Progenitor cell of endocrine pancreas (in vitro differentiated cells): ENCODE results near the gene C1S. TPM values are rescaled to one million over a fixed set of nuclear protein-coding genes. Genes with fewer than 3 reads are reported as not detected.

Experiments used
- DNase-seq: peaks from one replicate; pipeline ENCODE4 v3.0.0; 2021; ENCODE audit warnings: low spot score; ENCODE audit not compliant: unreplicated experiment
- H3K27ac Mint-ChIP-seq: 2 replicates; pipeline ENCODE4 v1.8.0; 2021; ENCODE audit warnings: mild to moderate bottlenecking, moderate library complexity, mixed read lengths
- H3K27me3 Mint-ChIP-seq: 2 replicates; pipeline ENCODE4 v1.8.0; 2021; ENCODE audit warnings: mixed read lengths
- H3K36me3 Mint-ChIP-seq: 2 replicates; pipeline ENCODE4 v1.8.0; 2022; ENCODE audit warnings: mixed read lengths; ENCODE audit not compliant: insufficient read depth
- H3K4me1 Mint-ChIP-seq: 2 replicates; pipeline ENCODE4 v1.8.0; 2021; ENCODE audit warnings: low read depth, mixed read lengths
- H3K4me3 Mint-ChIP-seq: 2 replicates; pipeline ENCODE4 v1.8.0; 2021; ENCODE audit warnings: low read depth, mild to moderate bottlenecking, moderate library complexity, mixed read lengths
- H3K9me3 Mint-ChIP-seq: 2 replicates; pipeline ENCODE4 v1.8.0; 2021; ENCODE audit warnings: low read depth, mixed read lengths
- total RNA-seq: library from RNA; stranded (reverse); gene quantifications from 2 replicates; pipeline ENCODE4 v1.2.1, GENCODE V29; 2021
- TF ChIP-seq, protein P1 (sequence below): fragments of 200-600 bp; sonication (generic); IDR thresholded peaks from one replicate; pipeline ENCODE4 v1.5.0; 2021; ENCODE audit warnings: antibody characterized with exemption, mild to moderate bottlenecking; ENCODE audit not compliant: unreplicated experiment

The C1S gene
- total RNA-seq, 1 donor from 2014 or later: 4.1 TPM

- H3K27me3 Mint-ChIP-seq: peaks cover 14% of the 10 kb centered on the region
- DNase-seq: no peak
- H3K9me3 Mint-ChIP-seq: no peaks in the 10 kb centered on the region
- H3K27ac Mint-ChIP-seq: no peak overlapping the region
- peaks cover 12% of the 10 kb centered on the region for H3K4me1 Mint-ChIP-seq
- TF ChIP-seq, protein P1, sequence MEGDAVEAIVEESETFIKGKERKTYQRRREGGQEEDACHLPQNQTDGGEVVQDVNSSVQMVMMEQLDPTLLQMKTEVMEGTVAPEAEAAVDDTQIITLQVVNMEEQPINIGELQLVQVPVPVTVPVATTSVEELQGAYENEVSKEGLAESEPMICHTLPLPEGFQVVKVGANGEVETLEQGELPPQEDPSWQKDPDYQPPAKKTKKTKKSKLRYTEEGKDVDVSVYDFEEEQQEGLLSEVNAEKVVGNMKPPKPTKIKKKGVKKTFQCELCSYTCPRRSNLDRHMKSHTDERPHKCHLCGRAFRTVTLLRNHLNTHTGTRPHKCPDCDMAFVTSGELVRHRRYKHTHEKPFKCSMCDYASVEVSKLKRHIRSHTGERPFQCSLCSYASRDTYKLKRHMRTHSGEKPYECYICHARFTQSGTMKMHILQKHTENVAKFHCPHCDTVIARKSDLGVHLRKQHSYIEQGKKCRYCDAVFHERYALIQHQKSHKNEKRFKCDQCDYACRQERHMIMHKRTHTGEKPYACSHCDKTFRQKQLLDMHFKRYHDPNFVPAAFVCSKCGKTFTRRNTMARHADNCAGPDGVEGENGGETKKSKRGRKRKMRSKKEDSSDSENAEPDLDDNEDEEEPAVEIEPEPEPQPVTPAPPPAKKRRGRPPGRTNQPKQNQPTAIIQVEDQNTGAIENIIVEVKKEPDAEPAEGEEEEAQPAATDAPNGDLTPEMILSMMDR: no peak
- H3K36me3 Mint-ChIP-seq: no peaks in the 10 kb centered on the region
- H3K4me3 Mint-ChIP-seq: no peak overlapping the region
Observed at GRCh38 chr12:7064516-7064915, 4.0 kb downstream of the C1S start.

GRCh38 chr12:7065073-7065623, 4.6 kb downstream of the C1S start:
- peaks cover 14% of the 10 kb centered on the region for H3K27me3 Mint-ChIP-seq
- no peaks in the 10 kb centered on the region for H3K36me3 Mint-ChIP-seq
- DNase-seq: no peak
- H3K27ac Mint-ChIP-seq: no peak overlapping the region
- no peak overlapping the region for H3K4me3 Mint-ChIP-seq
- H3K9me3 Mint-ChIP-seq: no peaks in the 10 kb centered on the region
- peaks cover 7% of the 10 kb centered on the region for H3K4me1 Mint-ChIP-seq
- TF ChIP-seq, protein P1: no peak

- H3K4me1 Mint-ChIP-seq: peaks cover 1% of the 10 kb centered on the region
- DNase-seq: no peak
- H3K27ac Mint-ChIP-seq: no peak overlapping the region
- H3K27me3 Mint-ChIP-seq: peaks cover 8% of the 10 kb centered on the region
- TF ChIP-seq, protein P1: no peak
- no peaks in the 10 kb centered on the region for H3K36me3 Mint-ChIP-seq
- H3K4me3 Mint-ChIP-seq: no peak overlapping the region
- H3K9me3 Mint-ChIP-seq: no peaks in the 10 kb centered on the region
Observed at GRCh38 chr12:7066596-7066995, 6.1 kb downstream of the C1S start.

GRCh38 chr12:7067096-7067495, 6.6 kb downstream of the C1S start:
- peaks cover 12% of the 10 kb centered on the region for H3K27me3 Mint-ChIP-seq

GRCh38 chr12:7068240-7068993, 7.9 kb downstream of the C1S start:
- no peak for DNase-seq
- H3K36me3 Mint-ChIP-seq: no peaks in the 10 kb centered on the region

More at GRCh38 chr12:7067096-7067495, 6.6 kb downstream of the C1S start:
- Mint-ChIP-seq H3K27ac (no peak overlapping the region), H3K36me3 (no peaks in the 10 kb centered on the region), H3K9me3 (no peaks in the 10 kb centered on the region), H3K4me3 (no peak overlapping the region), H3K4me1 (peaks cover 1% of the 10 kb centered on the region)
- TF ChIP-seq, protein P1: no peak
- no peak for DNase-seq

More at GRCh38 chr12:7068240-7068993, 7.9 kb downstream of the C1S start:
- no peaks in the 10 kb centered on the region for H3K9me3 Mint-ChIP-seq
- no peak overlapping the region for H3K27ac Mint-ChIP-seq
- H3K4me1 Mint-ChIP-seq: peaks cover 1% of the 10 kb centered on the region
- peaks cover 13% of the 10 kb centered on the region for H3K27me3 Mint-ChIP-seq
- no peak overlapping the region for H3K4me3 Mint-ChIP-seq
- TF ChIP-seq, protein P1: no peak
